Testis (tissue), 2 donors: ENCODE results near the gene ZBTB7A.

ENCODE experiments used
- POLR2A ChIP-seq: fragments of 450-650 bp; IDR thresholded peaks from one replicate; pipeline ENCODE4 v1.6.1; 2017; ENCODE audit warnings: antibody characterized with exemption, mild to moderate bottlenecking, moderate library complexity
- TF ChIP-seq, protein P1 (sequence below), 3 experiments: fragments of 450-650 bp in 2 of 3; fragments of 200-600 bp in 1 of 3; sonication (generic) in 1 of 3; IDR thresholded peaks; one replicate each; pipeline ENCODE4 v1.5.1; 2016 to 2019; ENCODE audit warnings: antibody characterized with exemption in 3 of 3, mild to moderate bottlenecking in 2 of 3, moderate library complexity in 1 of 3

DNA sequence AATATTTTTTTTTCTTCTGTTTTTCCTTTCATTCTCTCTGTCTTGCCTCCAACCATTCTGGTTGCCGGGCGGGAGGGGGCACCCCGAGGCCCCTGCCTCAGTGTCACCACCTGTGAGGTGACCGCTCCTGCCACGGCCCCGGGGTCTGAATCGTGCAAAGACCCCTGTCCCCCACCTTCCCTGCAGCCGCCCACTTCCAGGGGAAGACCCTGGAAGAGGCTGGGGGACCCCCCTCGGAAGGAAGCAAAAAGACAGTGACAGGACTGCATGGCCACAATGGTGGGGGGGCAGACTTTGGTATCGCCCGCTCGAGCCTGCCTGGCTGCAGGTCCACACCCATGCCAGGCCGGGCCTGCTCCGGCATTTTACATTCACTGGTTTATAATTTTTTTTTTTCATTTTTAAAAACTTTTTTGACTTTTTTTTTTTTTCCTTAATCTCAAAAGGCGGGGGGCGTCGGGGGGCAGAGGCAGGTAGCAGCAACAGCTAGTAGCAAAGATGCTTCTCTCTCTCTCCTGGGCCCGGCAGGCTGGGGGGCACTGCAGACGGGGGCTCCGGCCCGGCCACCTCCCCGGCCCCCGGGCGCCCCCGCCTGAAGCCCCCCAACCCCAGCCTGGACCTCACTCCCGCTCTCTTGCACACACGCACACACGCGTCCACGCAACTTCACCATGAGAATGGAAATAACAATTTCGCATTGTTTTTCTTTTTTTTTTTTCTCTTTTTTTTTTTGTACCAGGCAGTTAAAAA lies 22.6 kb downstream of the ZBTB7A start:
- TF ChIP-seq, protein P1, sequence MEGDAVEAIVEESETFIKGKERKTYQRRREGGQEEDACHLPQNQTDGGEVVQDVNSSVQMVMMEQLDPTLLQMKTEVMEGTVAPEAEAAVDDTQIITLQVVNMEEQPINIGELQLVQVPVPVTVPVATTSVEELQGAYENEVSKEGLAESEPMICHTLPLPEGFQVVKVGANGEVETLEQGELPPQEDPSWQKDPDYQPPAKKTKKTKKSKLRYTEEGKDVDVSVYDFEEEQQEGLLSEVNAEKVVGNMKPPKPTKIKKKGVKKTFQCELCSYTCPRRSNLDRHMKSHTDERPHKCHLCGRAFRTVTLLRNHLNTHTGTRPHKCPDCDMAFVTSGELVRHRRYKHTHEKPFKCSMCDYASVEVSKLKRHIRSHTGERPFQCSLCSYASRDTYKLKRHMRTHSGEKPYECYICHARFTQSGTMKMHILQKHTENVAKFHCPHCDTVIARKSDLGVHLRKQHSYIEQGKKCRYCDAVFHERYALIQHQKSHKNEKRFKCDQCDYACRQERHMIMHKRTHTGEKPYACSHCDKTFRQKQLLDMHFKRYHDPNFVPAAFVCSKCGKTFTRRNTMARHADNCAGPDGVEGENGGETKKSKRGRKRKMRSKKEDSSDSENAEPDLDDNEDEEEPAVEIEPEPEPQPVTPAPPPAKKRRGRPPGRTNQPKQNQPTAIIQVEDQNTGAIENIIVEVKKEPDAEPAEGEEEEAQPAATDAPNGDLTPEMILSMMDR (IDR thresholded peaks at IDR 0.05) = no peak
- no peak for TF ChIP-seq POLR2A
